Activated B cell treated with CpG ODN at 0.5 μM for 24 hours (primary cell): Measurements from ENCODE around the gene CNTNAP2. TPM values are rescaled to one million over a fixed set of nuclear protein-coding genes. Genes with fewer than 3 reads are reported as not detected.

Experiments used
- ATAC-seq: fragments of 200-7000 bp; cut with Tn5 transposase; one replicate; pipeline ENCODE4 v1.10.0; 2021; ENCODE audit warnings: low read depth, mild to moderate bottlenecking, moderate library complexity
- CTCF ChIA-PET: fragments of 350-600 bp; sonication (Branson Sonifier 250); formaldehyde crosslinking; loops from one replicate; lab custom pipeline; 2021; ENCODE audit warnings: antibody characterized with exemption; lab: Charles Lee
- POLR2A ChIA-PET: fragments of 350-600 bp; sonication (Branson Sonifier 250); formaldehyde crosslinking; loops from one replicate; lab custom pipeline; 2021; ENCODE audit warnings: antibody characterized with exemption; lab: Charles Lee
- DNase-seq: peaks from one replicate; pipeline ENCODE4 v3.0.0; 2022
- H3K27ac Mint-ChIP-seq: one replicate; pipeline ENCODE4 v1.8.0; 2020; ENCODE audit warnings: mixed read lengths
- H3K27me3 Mint-ChIP-seq: one replicate; pipeline ENCODE4 v1.8.0; 2021; ENCODE audit warnings: mixed read lengths
- H3K36me3 Mint-ChIP-seq: one replicate; pipeline ENCODE4 v1.8.0; 2021; ENCODE audit warnings: low read depth, mixed read lengths
- H3K4me1 Mint-ChIP-seq: one replicate; pipeline ENCODE4 v1.8.0; 2021; ENCODE audit warnings: mixed read lengths
- H3K4me3 Mint-ChIP-seq: one replicate; pipeline ENCODE4 v1.8.0; 2020; ENCODE audit warnings: mild to moderate bottlenecking, mixed read lengths
- H3K9me3 Mint-ChIP-seq: one replicate; pipeline ENCODE4 v1.8.0; 2020; ENCODE audit warnings: mixed read lengths
- CTCF ChIP-seq: fragments of 200-600 bp; IDR thresholded peaks from one replicate; pipeline ENCODE4 v1.8.0; 2022; ENCODE audit warnings: antibody characterized with exemption, mild to moderate bottlenecking
- intact Hi-C: fragments of 100-400 bp; cut with micrococcal nuclease; formaldehyde crosslinking; loops from one replicate; pipeline ENCODE4 v1.15.1; 2024
- total RNA-seq: library from RNA; stranded (reverse); gene quantifications from 2 replicates; pipeline ENCODE4 v1.2.3, GENCODE V29; 2022

Gene CNTNAP2
- total RNA-seq, 1 donor from 2014 or later: 0.84 TPM

GRCh38 chr7:147197006-147197405 lies 1080.4 kb downstream of the CNTNAP2 start:
- Mint-ChIP-seq H3K27ac (no peak overlapping the region), H3K4me3 (no peak overlapping the region), H3K9me3 (peaks cover 8% of the 10 kb centered on the region), H3K36me3 (no peaks in the 10 kb centered on the region), H3K27me3 (no peaks in the 10 kb centered on the region), H3K4me1 (no peaks in the 10 kb centered on the region)
- ChIA-PET CTCF (no interaction called here), POLR2A (no interaction called here)
- TF ChIP-seq CTCF: no peak
- ATAC-seq (no peak), DNase-seq (no peak)
- intact Hi-C loops: no loop called here

GRCh38 chr7:147199868-147200267 lies 1083.3 kb downstream of the CNTNAP2 start:
- no peak overlapping the region for H3K27ac Mint-ChIP-seq
- H3K9me3 Mint-ChIP-seq: peaks cover 5% of the 10 kb centered on the region
- CTCF ChIA-PET: no interaction called here
- H3K36me3 Mint-ChIP-seq: no peaks in the 10 kb centered on the region
- H3K27me3 Mint-ChIP-seq: no peaks in the 10 kb centered on the region
- H3K4me1 Mint-ChIP-seq: no peaks in the 10 kb centered on the region
- H3K4me3 Mint-ChIP-seq: no peak overlapping the region
- POLR2A ChIA-PET: no interaction called here
- no peak for TF ChIP-seq CTCF
- no peak for ATAC-seq
- DNase-seq: no peak
- intact Hi-C loops: no loop called here

GRCh38 chr7:147207988-147208387 lies 1091.4 kb downstream of the CNTNAP2 start:
- POLR2A ChIA-PET: no interaction called here
- TF ChIP-seq CTCF: no peak
- H3K9me3 Mint-ChIP-seq: peaks cover 7% of the 10 kb centered on the region

GRCh38 chr7:147231275-147231674 lies 1114.7 kb downstream of the CNTNAP2 start:
- CTCF ChIA-PET: no interaction called here
- ATAC-seq (no peak), DNase-seq (no peak)
- intact Hi-C loops: no loop called here
- POLR2A ChIA-PET: no interaction called here
- no peaks in the 10 kb centered on the region for H3K36me3 Mint-ChIP-seq
- H3K4me1 Mint-ChIP-seq: no peaks in the 10 kb centered on the region
- peaks cover 9% of the 10 kb centered on the region for H3K9me3 Mint-ChIP-seq
- H3K4me3 Mint-ChIP-seq: no peak overlapping the region
- H3K27ac Mint-ChIP-seq: no peak overlapping the region
- H3K27me3 Mint-ChIP-seq: no peaks in the 10 kb centered on the region
- no peak for TF ChIP-seq CTCF

More at GRCh38 chr7:147207988-147208387, 1091.4 kb downstream of the CNTNAP2 start:
- intact Hi-C loops: no loop called here
- H3K36me3 Mint-ChIP-seq: no peaks in the 10 kb centered on the region
- no peak overlapping the region for H3K27ac Mint-ChIP-seq
- H3K4me3 Mint-ChIP-seq: no peak overlapping the region
- H3K4me1 Mint-ChIP-seq: no peaks in the 10 kb centered on the region
- no peaks in the 10 kb centered on the region for H3K27me3 Mint-ChIP-seq
- ATAC-seq: no peak
- CTCF ChIA-PET: no interaction called here
- DNase-seq: no peak

- peaks cover 4% of the 10 kb centered on the region for H3K9me3 Mint-ChIP-seq
- POLR2A ChIA-PET: no interaction called here
- DNase-seq: no peak
- H3K4me1 Mint-ChIP-seq: no peaks in the 10 kb centered on the region
- CTCF ChIA-PET: no interaction called here
- no peaks in the 10 kb centered on the region for H3K36me3 Mint-ChIP-seq
- H3K27me3 Mint-ChIP-seq: no peaks in the 10 kb centered on the region
- TF ChIP-seq CTCF: no peak
- ATAC-seq: no peak
- intact Hi-C loops: no loop called here
- no peak overlapping the region for H3K4me3 Mint-ChIP-seq
- no peak overlapping the region for H3K27ac Mint-ChIP-seq
These were observed 1119.2 kb downstream of the CNTNAP2 start for GRCh38 chr7:147235645-147236382.
